T-cell (primary cell): ENCODE data around the gene OR5H6. TPM values are rescaled to one million over a fixed set of nuclear protein-coding genes. Genes with fewer than 3 reads are reported as not detected.
"Not testable (repeated sequence)": the region's sequence is repeated elsewhere in the genome, so short reads cannot be mapped to it uniquely, and the experiment has no call there.

ENCODE experiments used
- ATAC-seq, 4 experiments: fragments of 200-7000 bp in 3 of 4; fragments of 150-1000 bp in 1 of 4; cut with Tn5 transposase; replicated peaks in 1 of 4; 1 replicate in 3 of 4; 2 replicates in 1 of 4; pipeline ENCODE4 v1.10.0; 2021; ENCODE audit warnings: moderate library complexity in 3 of 4, mild to moderate bottlenecking in 2 of 4, moderate number of reproducible peaks in 1 of 4
- CTCF ChIA-PET, 2 donors: fragments of 300-600 bp; sonication (Branson Sonifier 250); formaldehyde crosslinking; loops; one replicate each; lab custom pipeline; 2022; ENCODE audit warnings: antibody characterized with exemption in 2 of 2; lab: Charles Lee
- POLR2A ChIA-PET, 2 donors: fragments of 300-600 bp; sonication (Branson Sonifier 250); formaldehyde crosslinking; loops; one replicate each; lab custom pipeline; 2022; ENCODE audit warnings: antibody characterized with exemption in 2 of 2; lab: Charles Lee
- DNase-seq, 35 experiments: peaks; one replicate each; pipeline versions ENCODE4 v3.0.0 to v3.0.0-alpha.2; 2013 to 2023
- H3K27ac ChIP-seq: one replicate; pipeline ENCODE4 v1.5.1; 2013; ENCODE audit warnings: low read length
- H3K27me3 ChIP-seq, 2 experiments: replicated peaks in 1 of 2; 1 replicate in 1 of 2; 2 replicates in 1 of 2; pipeline versions ENCODE4 v1.6.1 to v1.7.0; 2013; ENCODE audit warnings: low read length in 1 of 2, mixed read lengths in 1 of 2; ENCODE audit not compliant: control insufficient read depth in 2 of 2, insufficient read depth in 2 of 2; ENCODE audit errors: extremely low read depth in 1 of 2
- H3K36me3 ChIP-seq, 2 donors: 1 replicate in 1 of 2; 2 replicates in 1 of 2; pipeline versions ENCODE4 v1.6.1 to v1.7.0; 2013; ENCODE audit warnings: low read length in 1 of 2; ENCODE audit not compliant: control insufficient read depth in 2 of 2, insufficient read depth in 1 of 2; ENCODE audit errors: extremely low read depth in 1 of 2
- H3K4me1 ChIP-seq, 2 experiments: 1 replicate in 1 of 2; 2 replicates in 1 of 2; pipeline versions ENCODE4 v1.6.1 to v1.7.0; 2013; ENCODE audit warnings: low read length in 2 of 2, mixed read lengths in 1 of 2; ENCODE audit not compliant: insufficient read depth in 2 of 2, control insufficient read depth in 1 of 2; ENCODE audit errors: extremely low read depth in 1 of 2
- H3K4me3 ChIP-seq, 2 donors: 1 replicate in 1 of 2; 2 replicates in 1 of 2; pipeline versions ENCODE4 v1.5.1 to v1.7.0; 2013; ENCODE audit warnings: mild to moderate bottlenecking in 2 of 2, low read length in 1 of 2, moderate library complexity in 1 of 2; ENCODE audit not compliant: control insufficient read depth in 1 of 2; ENCODE audit errors: extremely low read depth in 1 of 2
- H3K9me3 ChIP-seq: 2 replicates; pipeline ENCODE4 v1.7.0; 2013
- H3K27ac Mint-ChIP-seq, 2 donors: one replicate each; pipeline ENCODE4 v1.8.0; 2020 to 2021; ENCODE audit warnings: mild to moderate bottlenecking in 2 of 2, mixed read lengths in 2 of 2
- H3K27me3 Mint-ChIP-seq, 2 donors: one replicate each; pipeline ENCODE4 v1.8.0; 2021 to 2022; ENCODE audit warnings: mixed read lengths in 2 of 2
- H3K36me3 Mint-ChIP-seq: one replicate; pipeline ENCODE4 v1.8.0; 2021; ENCODE audit warnings: mixed read lengths
- H3K4me1 Mint-ChIP-seq, 3 donors: one replicate each; pipeline ENCODE4 v1.8.0; 2020 to 2022; ENCODE audit warnings: mixed read lengths in 3 of 3, mild to moderate bottlenecking in 1 of 3
- H3K4me3 Mint-ChIP-seq, 3 donors: one replicate each; pipeline ENCODE4 v1.8.0; 2020 to 2022; ENCODE audit warnings: mild to moderate bottlenecking in 3 of 3, mixed read lengths in 3 of 3, moderate library complexity in 3 of 3
- H3K9me3 Mint-ChIP-seq, 3 donors: one replicate each; pipeline ENCODE4 v1.8.0; 2020 to 2022; ENCODE audit warnings: mixed read lengths in 3 of 3
- WGBS: methylation state at CpG from one replicate; pipeline ENCODE4 v1.1.5; 2013; ENCODE audit warnings: missing lambda C conversion rate; ENCODE audit not compliant: insufficient coverage; 5-methylcytosine and 5-hydroxymethylcytosine counted together
- total RNA-seq, 35 experiments: library from RNA in 6 of 35; stranded (reverse) in 6 of 35; fragments of 120-200 nt in 1 of 35; gene quantifications; one replicate each; pipeline versions ENCODE4 v1.2.1 to v1.2.4 and lab custom pipeline; 2013 to 2026

The OR5H6 gene
- total RNA-seq, 5 donors from 2014 or later (not counting 1 experiment from before 2014, with no cell fraction given) = not detected

- POLR2A ChIA-PET = no interaction called here
- Mint-ChIP-seq H3K27me3 (peaks cover 2 to 4% of the 10 kb centered on the region in 2 donors), H3K4me1 (no peaks in the 10 kb centered on the region)
Measured at GRCh38 chr3:98242155-98242554, 21.9 kb upstream of the OR5H6 start.

GRCh38 chr3:98243843-98244242 is 20.2 kb upstream of the OR5H6 start:
- Mint-ChIP-seq H3K27me3 (peaks cover 0 to 2% of the 10 kb centered on the region in 2 donors), H3K4me3 (no peak overlapping the region), H3K27ac (no peak overlapping the region), H3K9me3 (no peaks in the 10 kb centered on the region), H3K4me1 (no peaks in the 10 kb centered on the region), H3K36me3 (no peaks in the 10 kb centered on the region)
- Histone ChIP-seq H3K36me3 (no peaks in the 10 kb centered on the region), H3K4me1 (no peaks in the 10 kb centered on the region), H3K4me3 (no peak overlapping the region), H3K27me3 (peaks cover 0 to 3% of the 10 kb centered on the region in 2 experiments), H3K27ac (no peak overlapping the region), H3K9me3 (no peaks in the 10 kb centered on the region)
- POLR2A ChIA-PET = no interaction called here
- WGBS = 58% methylated on average over 4 of the region's 7 CpGs
- CTCF ChIA-PET = no interaction called here
- DNase-seq (no peak), ATAC-seq (no peak)

More at GRCh38 chr3:98242155-98242554, 21.9 kb upstream of the OR5H6 start:
- H3K4me1 ChIP-seq = no peaks in the 10 kb centered on the region
- H3K9me3 Mint-ChIP-seq = no peaks in the 10 kb centered on the region
- H3K27ac Mint-ChIP-seq = no peak overlapping the region
- no peak overlapping the region for H3K4me3 Mint-ChIP-seq
- no peaks in the 10 kb centered on the region for H3K36me3 Mint-ChIP-seq
- H3K36me3 ChIP-seq = no peaks in the 10 kb centered on the region
- CTCF ChIA-PET = no interaction called here
- no peak overlapping the region for H3K4me3 ChIP-seq
- ATAC-seq (no peak), DNase-seq (no peak)
- H3K9me3 ChIP-seq = no peaks in the 10 kb centered on the region
- H3K27ac ChIP-seq = no peak overlapping the region
- WGBS = no CpG with 5 or more reads among the region's 1 CpG
- no peaks in the 10 kb centered on the region for H3K27me3 ChIP-seq

GRCh38 chr3:98246142-98246541 is 17.9 kb upstream of the OR5H6 start:
- Mint-ChIP-seq H3K4me3 (no peak overlapping the region), H3K9me3 (peaks cover 0 to 4% (median 0%) of the 10 kb centered on the region in 3 donors), H3K27me3 (peaks cover 0 to 2% of the 10 kb centered on the region in 2 donors), H3K4me1 (no peaks in the 10 kb centered on the region), H3K27ac (no peak overlapping the region), H3K36me3 (no peaks in the 10 kb centered on the region)
- H3K9me3 ChIP-seq = no peaks in the 10 kb centered on the region
- no peak overlapping the region for H3K4me3 ChIP-seq
- H3K27me3 ChIP-seq = peaks cover 0 to 3% of the 10 kb centered on the region in 2 experiments
- no peaks in the 10 kb centered on the region for H3K4me1 ChIP-seq
- H3K27ac ChIP-seq = no peak overlapping the region
- DNase-seq (no peak), ATAC-seq (no peak)
- WGBS = 81% methylated on average over 6 of the region's 10 CpGs
- ChIA-PET CTCF (no interaction called here), POLR2A (no interaction called here)
- no peaks in the 10 kb centered on the region for H3K36me3 ChIP-seq

GRCh38 chr3:98256026-98256425 is 8.0 kb upstream of the OR5H6 start:
- ATAC-seq, H3K27ac ChIP-seq, H3K4me1 Mint-ChIP-seq, H3K4me1 ChIP-seq, H3K4me3 ChIP-seq, H3K4me3 Mint-ChIP-seq, H3K27me3 Mint-ChIP-seq, CTCF ChIA-PET, DNase-seq, H3K27me3 ChIP-seq, H3K36me3 Mint-ChIP-seq, H3K27ac Mint-ChIP-seq, POLR2A ChIA-PET, H3K36me3 ChIP-seq, H3K9me3 ChIP-seq: not testable (repeated sequence)
- 90% methylated on average over 5 of the region's 5 CpGs for WGBS
- H3K9me3 Mint-ChIP-seq = peaks cover under 1 to 10% (median 3%) of the 10 kb centered on the region in 3 donors

- Histone ChIP-seq H3K27ac (no peak overlapping the region), H3K9me3 (no peaks in the 10 kb centered on the region), H3K4me3 (no peak overlapping the region), H3K36me3 (no peaks in the 10 kb centered on the region), H3K4me1 (no peaks in the 10 kb centered on the region), H3K27me3 (no peaks in the 10 kb centered on the region)
- Mint-ChIP-seq H3K4me1 (no peaks in the 10 kb centered on the region), H3K27me3 (peaks cover 0 to 3% of the 10 kb centered on the region in 2 donors), H3K9me3 (peaks cover 0 to 10% (median 3%) of the 10 kb centered on the region in 3 donors), H3K36me3 (no peaks in the 10 kb centered on the region), H3K4me3 (no peak overlapping the region), H3K27ac (no peak overlapping the region)
- CTCF ChIA-PET = interaction anchor here in 1 of 2 donors (1.0 kb wide), 1 partner anchor 240 kb away, joined by 3 read pairs; no protein-coding TSS in a partner anchor
- DNase-seq (no peak), ATAC-seq (no peak)
- WGBS = 100% methylated on average over 2 of the region's 2 CpGs
- POLR2A ChIA-PET = no interaction called here
Measured at GRCh38 chr3:98259707-98260106, 4.3 kb upstream of the OR5H6 start.

GRCh38 chr3:98262046-98262445 is 2.0 kb upstream of the OR5H6 start:
- POLR2A ChIA-PET = no interaction called here
- Histone ChIP-seq H3K27me3 (no peaks in the 10 kb centered on the region), H3K36me3 (no peaks in the 10 kb centered on the region), H3K4me1 (no peaks in the 10 kb centered on the region), H3K4me3 (no peak overlapping the region), H3K9me3 (no peaks in the 10 kb centered on the region), H3K27ac (no peak overlapping the region)
- CTCF ChIA-PET = no interaction called here
- no peaks in the 10 kb centered on the region for H3K4me1 Mint-ChIP-seq
- ATAC-seq (no peak), DNase-seq (no peak)
- H3K27me3 Mint-ChIP-seq = peaks cover 0 to 3% of the 10 kb centered on the region in 2 donors
- WGBS = no CpG with 5 or more reads among the region's 2 CpGs
- H3K36me3 Mint-ChIP-seq = no peaks in the 10 kb centered on the region
- H3K4me3 Mint-ChIP-seq = no peak overlapping the region
- no peak overlapping the region for H3K27ac Mint-ChIP-seq
- H3K9me3 Mint-ChIP-seq = peaks cover 0 to 10% (median 3%) of the 10 kb centered on the region in 3 donors

- H3K9me3 ChIP-seq = no peaks in the 10 kb centered on the region
- no peaks in the 10 kb centered on the region for H3K4me1 ChIP-seq
- CTCF ChIA-PET = no interaction called here
- 95% methylated on average over 2 of the region's 3 CpGs for WGBS
- no peaks in the 10 kb centered on the region for H3K4me1 Mint-ChIP-seq
- H3K36me3 Mint-ChIP-seq = no peaks in the 10 kb centered on the region
- DNase-seq = no peak
- no peak overlapping the region for H3K4me3 ChIP-seq
- no peak overlapping the region for H3K27ac Mint-ChIP-seq
- peaks cover 0 to 1% of the 10 kb centered on the region in 2 experiments for H3K27me3 ChIP-seq
- H3K9me3 Mint-ChIP-seq = peaks cover 11 to 24% (median 17%) of the 10 kb centered on the region in 3 donors
- H3K4me3 Mint-ChIP-seq = no peak overlapping the region
- peaks cover 3 to 8% of the 10 kb centered on the region in 2 donors for H3K27me3 Mint-ChIP-seq
- no peak for ATAC-seq
- no peaks in the 10 kb centered on the region for H3K36me3 ChIP-seq
- H3K27ac ChIP-seq = no peak overlapping the region
- POLR2A ChIA-PET = no interaction called here
Measured at GRCh38 chr3:98269846-98270245, 5.8 kb downstream of the OR5H6 start.
